Measurements from ENCODE around the gene UBE2S.
"Not testable (repeated sequence)": the region's sequence is repeated elsewhere in the genome, so short reads cannot be mapped to it uniquely, and the experiment has no call there.

DNA sequence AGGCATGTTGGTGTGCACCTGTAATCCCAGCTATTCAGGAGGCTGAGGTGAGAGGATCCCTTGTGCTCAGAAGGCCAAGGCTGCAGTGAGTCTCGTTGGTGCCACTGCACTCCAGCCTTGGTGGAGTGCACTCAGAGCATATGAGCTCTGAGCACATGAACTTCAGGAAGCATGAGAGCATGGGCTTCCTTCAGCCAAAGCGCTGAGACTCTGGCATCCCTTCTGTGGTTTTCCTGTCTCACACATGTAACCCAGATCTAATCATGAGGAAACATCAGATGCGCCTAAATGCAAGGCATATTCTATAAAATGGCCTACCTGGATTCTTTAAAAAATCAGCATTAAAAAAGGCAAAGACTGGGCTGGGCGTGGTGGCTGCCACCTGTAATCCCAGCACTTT lies 13.7 kb upstream of the UBE2S start:
- not testable (repeated sequence) for TF ChIP-seq POLR2A (IDR thresholded peaks at IDR 0.05)
- TF ChIP-seq, protein P1, sequence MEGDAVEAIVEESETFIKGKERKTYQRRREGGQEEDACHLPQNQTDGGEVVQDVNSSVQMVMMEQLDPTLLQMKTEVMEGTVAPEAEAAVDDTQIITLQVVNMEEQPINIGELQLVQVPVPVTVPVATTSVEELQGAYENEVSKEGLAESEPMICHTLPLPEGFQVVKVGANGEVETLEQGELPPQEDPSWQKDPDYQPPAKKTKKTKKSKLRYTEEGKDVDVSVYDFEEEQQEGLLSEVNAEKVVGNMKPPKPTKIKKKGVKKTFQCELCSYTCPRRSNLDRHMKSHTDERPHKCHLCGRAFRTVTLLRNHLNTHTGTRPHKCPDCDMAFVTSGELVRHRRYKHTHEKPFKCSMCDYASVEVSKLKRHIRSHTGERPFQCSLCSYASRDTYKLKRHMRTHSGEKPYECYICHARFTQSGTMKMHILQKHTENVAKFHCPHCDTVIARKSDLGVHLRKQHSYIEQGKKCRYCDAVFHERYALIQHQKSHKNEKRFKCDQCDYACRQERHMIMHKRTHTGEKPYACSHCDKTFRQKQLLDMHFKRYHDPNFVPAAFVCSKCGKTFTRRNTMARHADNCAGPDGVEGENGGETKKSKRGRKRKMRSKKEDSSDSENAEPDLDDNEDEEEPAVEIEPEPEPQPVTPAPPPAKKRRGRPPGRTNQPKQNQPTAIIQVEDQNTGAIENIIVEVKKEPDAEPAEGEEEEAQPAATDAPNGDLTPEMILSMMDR (IDR thresholded peaks at IDR 0.05): not testable (repeated sequence)
